Kidney (tissue), 14 donors: ENCODE measurements around the gene FANCE. TPM values are rescaled to one million over a fixed set of nuclear protein-coding genes. Genes with fewer than 3 reads are reported as not detected.

Source experiments
- DNase-seq, 5 donors: peaks; one replicate each; pipeline ENCODE4 v3.0.0-alpha.2; 2013 to 2020
- FAIRE-seq: peaks from 2 replicates; lab custom pipeline; 2012; peaks lifted over from hg19 to GRCh38; lab: Jason Lieb, UNC
- H3K27ac ChIP-seq, 2 donors: one replicate each; pipeline ENCODE4 v1.7.0; 2013; ENCODE audit warnings: low read depth in 2 of 2, low read length in 2 of 2, inconsistent platforms in 1 of 2
- H3K27me3 ChIP-seq: one replicate; pipeline ENCODE4 v1.7.1; 2013; ENCODE audit warnings: low read length, inconsistent platforms; ENCODE audit not compliant: control insufficient read depth, insufficient read depth
- H3K36me3 ChIP-seq, 3 donors: one replicate each; pipeline versions ENCODE4 v1.7.0 to v1.7.1; 2013; ENCODE audit warnings: low read length in 3 of 3, control low read depth in 1 of 3, inconsistent platforms in 1 of 3; ENCODE audit not compliant: insufficient read depth in 3 of 3, control insufficient read depth in 2 of 3
- H3K4me1 ChIP-seq, 3 donors: one replicate each; pipeline versions ENCODE4 v1.7.0 to v1.7.1; 2013; ENCODE audit warnings: low read length in 3 of 3, inconsistent platforms in 1 of 3, low read depth in 1 of 3; ENCODE audit not compliant: control insufficient read depth in 2 of 3, insufficient read depth in 2 of 3
- H3K4me3 ChIP-seq, 3 donors: one replicate each; pipeline versions ENCODE4 v1.7.0 to v1.8.1; 2013; ENCODE audit warnings: low read length in 3 of 3, control low read depth in 1 of 3, inconsistent platforms in 1 of 3
- H3K9ac ChIP-seq, 3 donors: one replicate each; pipeline versions ENCODE4 v1.7.0 to v1.7.1; 2013; ENCODE audit warnings: low read length in 3 of 3, control low read depth in 1 of 3, inconsistent platforms in 1 of 3
- H3K9me3 ChIP-seq, 3 donors: one replicate each; pipeline versions ENCODE4 v1.7.0 to v1.7.1; 2013; ENCODE audit warnings: low read length in 3 of 3, control low read depth in 1 of 3, inconsistent platforms in 1 of 3; ENCODE audit not compliant: control insufficient read depth in 2 of 3, insufficient read depth in 1 of 3
- CTCF ChIP-seq: IDR thresholded peaks from 3 replicates; pipeline ENCODE4 v1.5.1; 2012; ENCODE audit warnings: mild to moderate bottlenecking, moderate library complexity, borderline replicate concordance; ENCODE audit not compliant: insufficient read depth; ENCODE audit errors: extremely low read depth
- intact Hi-C: fragments of 100-400 bp; cut with DNase I; formaldehyde crosslinking; loops from one replicate; pipeline ENCODE4 v1.11.1; 2022
- polyA plus RNA-seq: library from polyadenylated mRNA; stranded (reverse); fragments of 350-450 nt; fragmentation: Illumina TruSeq; extraction: RNeasy Lipid Tissue Mini Kit (QIAGEN cat#74804); gene quantifications from one replicate; pipeline ENCODE4 v1.2.3, GENCODE V29; 2014; ENCODE audit warnings: low read depth, low replicate concordance; ENCODE audit not compliant: insufficient read depth
- total RNA-seq: library from RNA; stranded (reverse); fragmentation: NEBNext Ultra II Directional; extraction: Animal tissue kit (Norgen Biotek cat#: 25700); gene quantifications from one replicate; pipeline ENCODE4 v1.2.1, GENCODE V29; 2021
- donor health status: control.
- donor health status: control.
- donor health status: control.
- donor health status: control.
- donor health status: control.
- donor health status: DM: yes; HTN: yes; CAD: no.
- donor health status: Normal renal cell carcinoma (clear cell type).

Gene FANCE
- total and polyA plus RNA-seq, 2 donors from 2014 or later, result 1.2 to 2.7 TPM

GRCh38 chr6:35442693-35443092 is 9.4 kb upstream of the FANCE start:
- Histone ChIP-seq H3K27me3 (no peaks in the 10 kb centered on the region), H3K36me3 (no peaks in the 10 kb centered on the region), H3K4me3 (no peak overlapping the region), H3K4me1 (no peaks in the 10 kb centered on the region), H3K9ac (no peak overlapping the region), H3K9me3 (no peaks in the 10 kb centered on the region), H3K27ac (no peak overlapping the region)
- DNase-seq (peak in 1 of 5 donors; percentile 23), FAIRE-seq (no peak)
- TF ChIP-seq CTCF, result no peak
- intact Hi-C loops, result loop anchor here (10.0 kb wide), 1 partner anchor 98 kb away; the partner anchor contains the start of gene PPARD

GRCh38 chr6:35443341-35444030 is 8.7 kb upstream of the FANCE start:
- Histone ChIP-seq H3K9me3 (no peaks in the 10 kb centered on the region), H3K4me1 (no peaks in the 10 kb centered on the region), H3K27me3 (no peaks in the 10 kb centered on the region), H3K36me3 (no peaks in the 10 kb centered on the region), H3K4me3 (no peak overlapping the region), H3K27ac (no peak overlapping the region), H3K9ac (no peak overlapping the region)
- DNase-seq (peak in 1 of 5 donors; percentile 58), FAIRE-seq (no peak)
- TF ChIP-seq CTCF, result no peak
- intact Hi-C loops, result loop anchor here (10.0 kb wide), 1 partner anchor 99 kb away; the partner anchor contains the start of gene PPARD

- H3K27me3 ChIP-seq, result no peaks in the 10 kb centered on the region
- TF ChIP-seq CTCF, result no peak
- no peaks in the 10 kb centered on the region for H3K4me1 ChIP-seq
- H3K36me3 ChIP-seq, result no peaks in the 10 kb centered on the region
- intact Hi-C loops, result loop anchor here (10.0 kb wide), 1 partner anchor 101 kb away; the partner anchor contains the start of gene PPARD
- FAIRE-seq (no peak), DNase-seq (no peak)
- no peaks in the 10 kb centered on the region for H3K9me3 ChIP-seq
- H3K4me3 ChIP-seq, result no peak overlapping the region
- no peak overlapping the region for H3K9ac ChIP-seq
- no peak overlapping the region for H3K27ac ChIP-seq
Observed at GRCh38 chr6:35445691-35446090, 6.4 kb upstream of the FANCE start.
